ENCODE measurements around the gene CHIC2. TPM values are rescaled to one million over a fixed set of nuclear protein-coding genes. Genes with fewer than 3 reads are reported as not detected.
"Not testable (repeated sequence)": the region's sequence is repeated elsewhere in the genome, so short reads cannot be mapped to it uniquely, and the experiment has no call there.

Gene CHIC2
- total RNA-seq, 1 donor from 2014 or later = 16.5 TPM

DNA sequence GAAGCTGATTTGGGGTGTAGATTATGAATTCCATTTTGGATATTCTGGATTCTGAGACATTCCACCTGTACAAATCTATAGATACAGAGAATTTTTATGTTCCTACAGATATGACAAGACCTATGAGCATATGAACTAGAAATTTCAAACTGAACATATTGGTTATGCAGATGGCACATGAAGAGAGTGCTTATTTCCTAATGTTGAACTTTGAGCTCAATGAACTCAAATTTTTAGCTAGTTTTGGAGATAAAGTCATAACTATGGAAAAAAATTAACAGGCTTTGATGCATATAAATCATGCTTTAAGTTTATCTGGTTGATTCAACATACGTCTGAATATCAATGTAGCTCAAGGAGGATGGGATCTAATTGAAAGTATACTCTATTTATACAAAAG lies 8.9 kb downstream of the CHIC2 start:
- H3K36me3 Mint-ChIP-seq = no peaks in the 10 kb centered on the region
- H3K4me3 Mint-ChIP-seq = no peak overlapping the region
- H3K27me3 Mint-ChIP-seq = no peaks in the 10 kb centered on the region
- TF ChIP-seq, protein P1, sequence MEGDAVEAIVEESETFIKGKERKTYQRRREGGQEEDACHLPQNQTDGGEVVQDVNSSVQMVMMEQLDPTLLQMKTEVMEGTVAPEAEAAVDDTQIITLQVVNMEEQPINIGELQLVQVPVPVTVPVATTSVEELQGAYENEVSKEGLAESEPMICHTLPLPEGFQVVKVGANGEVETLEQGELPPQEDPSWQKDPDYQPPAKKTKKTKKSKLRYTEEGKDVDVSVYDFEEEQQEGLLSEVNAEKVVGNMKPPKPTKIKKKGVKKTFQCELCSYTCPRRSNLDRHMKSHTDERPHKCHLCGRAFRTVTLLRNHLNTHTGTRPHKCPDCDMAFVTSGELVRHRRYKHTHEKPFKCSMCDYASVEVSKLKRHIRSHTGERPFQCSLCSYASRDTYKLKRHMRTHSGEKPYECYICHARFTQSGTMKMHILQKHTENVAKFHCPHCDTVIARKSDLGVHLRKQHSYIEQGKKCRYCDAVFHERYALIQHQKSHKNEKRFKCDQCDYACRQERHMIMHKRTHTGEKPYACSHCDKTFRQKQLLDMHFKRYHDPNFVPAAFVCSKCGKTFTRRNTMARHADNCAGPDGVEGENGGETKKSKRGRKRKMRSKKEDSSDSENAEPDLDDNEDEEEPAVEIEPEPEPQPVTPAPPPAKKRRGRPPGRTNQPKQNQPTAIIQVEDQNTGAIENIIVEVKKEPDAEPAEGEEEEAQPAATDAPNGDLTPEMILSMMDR (conservative IDR thresholded peaks at IDR 0.05) = no peak
- DNase-seq (ENCODE audit: extremely low spot score, unreplicated experiment) = no peak
- H3K4me1 Mint-ChIP-seq (ENCODE audit: unreplicated experiment) = peaks cover 14% of the 10 kb centered on the region
- no peak overlapping the region for H3K27ac Mint-ChIP-seq
- no peaks in the 10 kb centered on the region for H3K9me3 Mint-ChIP-seq

DNA sequence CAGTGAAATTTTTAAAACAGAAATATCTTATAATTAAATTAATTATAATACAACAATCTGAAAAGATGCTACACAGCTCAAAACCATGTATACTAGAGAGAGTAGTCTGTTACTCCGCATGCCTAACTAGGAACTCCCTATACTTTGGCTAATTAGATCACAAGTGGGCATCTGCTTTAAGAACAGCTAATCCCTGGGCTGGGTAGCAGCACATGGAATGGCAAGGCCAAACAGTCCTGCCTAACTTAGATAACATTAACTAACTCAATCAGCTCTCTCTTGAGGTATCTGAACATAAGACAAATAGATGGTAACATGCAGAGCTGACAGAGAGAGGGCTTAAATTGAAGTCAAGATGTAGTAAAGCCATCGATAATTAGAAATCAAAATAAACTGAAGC lies 9.9 kb downstream of the CHIC2 start:
- Mint-ChIP-seq H3K27ac (no peak overlapping the region), H3K4me1 (ENCODE audit: unreplicated experiment) (peaks cover 9% of the 10 kb centered on the region), H3K36me3 (no peaks in the 10 kb centered on the region), H3K9me3 (no peaks in the 10 kb centered on the region), H3K27me3 (no peaks in the 10 kb centered on the region), H3K4me3 (no peak overlapping the region)
- no peak for DNase-seq (ENCODE audit: extremely low spot score, unreplicated experiment)
- TF ChIP-seq, protein P1 (conservative IDR thresholded peaks at IDR 0.05) = no peak

DNA sequence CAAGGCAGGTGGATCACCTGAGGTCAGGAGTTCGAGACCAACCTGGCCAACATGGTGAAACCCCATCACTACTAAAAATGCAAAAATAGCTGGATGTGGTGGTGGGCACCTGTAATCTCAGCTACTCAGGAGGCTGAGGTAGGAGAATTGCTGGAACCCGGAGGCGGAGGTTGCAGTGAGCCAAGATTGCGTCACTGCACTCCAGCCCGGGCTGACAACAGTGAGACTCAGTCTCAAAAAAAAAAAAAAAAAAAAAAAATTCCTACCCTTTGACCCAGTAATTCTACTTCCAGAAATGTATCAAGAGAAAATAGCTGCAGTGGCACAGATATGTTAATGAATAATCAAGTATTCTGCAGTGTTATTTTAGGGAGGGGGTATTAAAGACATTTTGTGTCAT lies 11.1 kb downstream of the CHIC2 start:
- not testable (repeated sequence) for H3K36me3 Mint-ChIP-seq; H3K27ac Mint-ChIP-seq; H3K4me1 Mint-ChIP-seq (ENCODE audit: unreplicated experiment); H3K4me3 Mint-ChIP-seq; DNase-seq (ENCODE audit: extremely low spot score, unreplicated experiment); H3K27me3 Mint-ChIP-seq; H3K9me3 Mint-ChIP-seq

DNA sequence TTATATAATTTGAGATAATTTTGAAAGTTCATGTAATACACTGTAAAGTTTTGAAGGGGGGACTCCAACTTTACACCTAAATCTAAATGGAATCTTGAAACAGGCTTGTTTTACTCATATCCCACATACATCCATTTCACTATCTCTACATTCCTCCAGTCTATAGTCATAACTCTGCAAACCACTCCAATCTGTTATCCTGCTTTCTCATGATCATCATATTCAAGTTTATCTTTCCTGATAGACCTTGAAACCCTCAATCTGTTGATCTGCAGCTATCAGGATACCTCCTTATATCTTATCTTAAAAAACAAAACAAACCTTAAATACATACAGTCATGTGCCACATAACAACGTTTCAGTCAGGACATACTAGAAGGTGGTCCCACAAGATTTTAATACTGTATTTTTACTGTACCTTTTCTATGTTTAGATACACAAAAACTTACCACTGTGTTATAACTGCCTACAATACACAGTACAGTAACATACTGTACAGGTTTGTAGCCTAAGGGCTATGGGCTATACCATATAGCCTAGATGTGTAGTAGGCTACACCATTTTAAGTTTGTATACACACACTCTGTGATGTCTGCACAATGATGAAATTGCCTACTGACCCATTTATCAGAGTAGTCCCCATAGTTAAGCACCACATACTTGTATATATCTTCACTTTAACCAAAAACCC lies 14.0 kb downstream of the CHIC2 start:
- TF ChIP-seq, protein P1 (conservative IDR thresholded peaks at IDR 0.05) = no peak
- H3K36me3 Mint-ChIP-seq = no peaks in the 10 kb centered on the region
- H3K27ac Mint-ChIP-seq = no peak overlapping the region
- H3K4me1 Mint-ChIP-seq (ENCODE audit: unreplicated experiment) = peaks cover 3% of the 10 kb centered on the region
- DNase-seq (ENCODE audit: extremely low spot score, unreplicated experiment) = no peak
- no peaks in the 10 kb centered on the region for H3K9me3 Mint-ChIP-seq
- no peaks in the 10 kb centered on the region for H3K27me3 Mint-ChIP-seq
- H3K4me3 Mint-ChIP-seq = no peak overlapping the region

DNA sequence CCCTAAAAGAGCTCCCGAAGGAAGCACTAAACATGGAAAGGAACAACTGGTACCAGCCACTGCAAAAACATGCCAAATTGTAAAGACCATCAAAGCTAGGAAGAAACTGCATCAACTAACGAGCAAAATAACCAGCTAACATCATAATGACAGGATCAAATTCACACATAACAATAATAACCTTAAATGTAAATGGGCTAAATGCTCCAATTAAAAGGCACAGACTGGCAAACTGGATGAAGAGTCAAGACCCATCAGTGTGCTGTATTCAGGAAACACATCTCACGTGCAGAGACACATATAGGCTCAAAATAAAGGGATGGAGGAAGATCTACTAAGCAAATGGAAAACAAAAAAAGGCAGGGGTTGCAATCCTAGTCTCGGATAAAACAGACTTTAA lies 20.8 kb downstream of the CHIC2 start:
- H3K9me3 Mint-ChIP-seq; H3K27me3 Mint-ChIP-seq; H3K4me1 Mint-ChIP-seq (ENCODE audit: unreplicated experiment); DNase-seq (ENCODE audit: extremely low spot score, unreplicated experiment); H3K27ac Mint-ChIP-seq; H3K4me3 Mint-ChIP-seq: not testable (repeated sequence)
- peaks cover 27% of the 10 kb centered on the region for H3K36me3 Mint-ChIP-seq

DNA sequence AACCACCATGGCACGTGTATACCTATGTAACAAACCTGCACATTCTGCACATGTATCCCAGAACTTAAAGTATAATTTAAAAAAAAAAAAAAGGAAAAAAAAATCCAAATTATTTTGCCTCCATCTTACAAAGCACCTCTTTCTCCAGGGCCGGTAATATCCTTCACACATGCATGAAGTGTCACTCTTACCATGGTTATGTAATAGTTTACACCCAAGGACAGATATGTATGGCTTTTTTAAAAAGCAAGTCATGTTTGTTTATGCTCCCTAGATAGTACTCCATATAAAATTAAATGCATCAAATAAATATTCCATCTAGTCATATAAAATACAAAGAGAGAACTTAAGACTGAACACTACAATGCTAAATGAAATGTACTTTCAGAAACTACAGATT lies 22.5 kb downstream of the CHIC2 start:
- DNase-seq (ENCODE audit: extremely low spot score, unreplicated experiment) = no peak
- H3K9me3 Mint-ChIP-seq = no peaks in the 10 kb centered on the region
- TF ChIP-seq, protein P1 (conservative IDR thresholded peaks at IDR 0.05) = no peak
- H3K27ac Mint-ChIP-seq = no peak overlapping the region
- peaks cover 32% of the 10 kb centered on the region for H3K36me3 Mint-ChIP-seq
- H3K4me3 Mint-ChIP-seq = no peak overlapping the region
- no peaks in the 10 kb centered on the region for H3K27me3 Mint-ChIP-seq
- H3K4me1 Mint-ChIP-seq (ENCODE audit: unreplicated experiment) = no peaks in the 10 kb centered on the region

DNA sequence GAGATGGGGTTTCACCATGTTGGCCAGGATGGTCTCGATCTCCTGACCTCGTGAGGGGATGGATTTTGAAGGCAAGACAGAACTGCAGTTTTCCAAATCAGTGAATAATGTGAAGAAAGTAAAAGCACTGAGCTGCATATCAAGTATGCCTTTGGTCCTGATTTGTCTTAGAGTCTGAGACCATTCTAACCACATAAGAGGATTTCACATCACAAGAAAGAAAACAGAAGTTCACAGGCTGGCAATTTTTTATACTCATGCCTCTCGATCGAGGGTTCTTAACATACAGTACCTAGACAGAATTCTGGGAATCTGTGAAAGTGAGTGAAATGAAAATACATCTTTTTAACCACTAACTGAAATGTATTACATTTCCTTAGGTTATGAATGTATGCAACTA lies 23.3 kb downstream of the CHIC2 start:
- H3K4me3 Mint-ChIP-seq = no peak overlapping the region
- no peak overlapping the region for H3K27ac Mint-ChIP-seq
- no peaks in the 10 kb centered on the region for H3K9me3 Mint-ChIP-seq
- H3K4me1 Mint-ChIP-seq (ENCODE audit: unreplicated experiment) = no peaks in the 10 kb centered on the region
- TF ChIP-seq, protein P1 (conservative IDR thresholded peaks at IDR 0.05) = no peak
- peaks cover 35% of the 10 kb centered on the region for H3K36me3 Mint-ChIP-seq
- no peak for DNase-seq (ENCODE audit: extremely low spot score, unreplicated experiment)
- H3K27me3 Mint-ChIP-seq = no peaks in the 10 kb centered on the region
